Upper lobe of left lung (tissue), 6 donors: ENCODE measurements around the gene GNL2. TPM values are rescaled to one million over a fixed set of nuclear protein-coding genes. Genes with fewer than 3 reads are reported as not detected.

Source experiments
- ATAC-seq, 2 donors: fragments of 200-7000 bp; cut with Tn5 transposase; one replicate each; pipeline ENCODE4 v1.9.1; 2022; ENCODE audit warnings: mild to moderate bottlenecking in 2 of 2, moderate library complexity in 2 of 2; ENCODE audit not compliant: low FRiP score in 2 of 2
- DNase-seq, 2 donors: peaks; one replicate each; pipeline ENCODE4 v3.0.0-alpha.2; 2019 to 2020
- H3K27ac ChIP-seq, 4 donors: fragments of 200-600 bp; sonication (generic); one replicate each; pipeline ENCODE4 v1.5.1; 2016 to 2019
- H3K27me3 ChIP-seq, 4 donors: fragments of 200-600 bp; sonication (generic); one replicate each; pipeline ENCODE4 v1.5.1; 2017 to 2019
- H3K36me3 ChIP-seq, 4 donors: fragments of 200-600 bp; sonication (generic); one replicate each; pipeline ENCODE4 v1.5.1; 2016 to 2019
- H3K4me1 ChIP-seq, 4 donors: fragments of 200-600 bp; sonication (generic); one replicate each; pipeline ENCODE4 v1.5.1; 2018 to 2019
- H3K4me3 ChIP-seq, 4 donors: fragments of 200-600 bp; sonication (generic); one replicate each; pipeline ENCODE4 v1.5.1; 2017 to 2019; ENCODE audit warnings: mild to moderate bottlenecking in 2 of 4, moderate library complexity in 1 of 4
- H3K9me3 ChIP-seq, 4 donors: fragments of 200-600 bp; sonication (generic); one replicate each; pipeline ENCODE4 v1.5.1; 2018 to 2019
- CTCF ChIP-seq, 6 experiments: fragments of 450-650 bp in 4 of 6; fragments of 200-600 bp in 2 of 6; sonication (generic) in 2 of 6; IDR thresholded peaks; one replicate each; pipeline ENCODE4 v1.5.1; 2016 to 2019; ENCODE audit warnings: antibody characterized with exemption in 6 of 6
- EP300 ChIP-seq, 4 donors: sonication (generic); formaldehyde crosslinking; IDR thresholded peaks; one replicate each; pipeline ENCODE4 v1.5.1; 2017; ENCODE audit warnings: antibody characterized with exemption in 4 of 4, control low read depth in 2 of 4
- POLR2A ChIP-seq, 4 donors: fragments of 450-650 bp; IDR thresholded peaks; one replicate each; pipeline ENCODE4 v1.5.1; 2016 to 2017; ENCODE audit warnings: antibody characterized with exemption in 4 of 4, mild to moderate bottlenecking in 2 of 4
- POLR2AphosphoS5 ChIP-seq, 2 donors: sonication (generic); formaldehyde crosslinking; IDR thresholded peaks; one replicate each; pipeline ENCODE4 v1.5.1; 2017; ENCODE audit warnings: antibody characterized with exemption in 2 of 2
- WGBS, 2 donors: methylation state at CpG; one replicate each; pipeline ENCODE4 v1.1.5; 2017 to 2018; 5-methylcytosine and 5-hydroxymethylcytosine counted together
- small RNA-seq, 4 donors: library from RNA; depleted of rRNA; stranded (forward); fragments of <200 nt; gene quantifications; one replicate each; pipeline ENCODE3, GENCODE V24; 2016
- total RNA-seq, 6 donors: library from RNA; depleted of rRNA in 4 of 6; stranded (reverse); fragments of >200 nt in 4 of 6; gene quantifications; one replicate each; pipeline versions ENCODE4 v1.1.0 to v1.2.1, GENCODE V29; 2016 to 2021
- donor health status: DM: no; HTN: no; CAD: no; lungs with moderate emphysema.
- donor health status: DM: no; HTN: yes; CAD: no; lungs with severe emphysema.

The GNL2 gene
- total RNA-seq, 6 donors from 2014 or later, result 28.3 to 56.2 (median 40.3) TPM

DNA sequence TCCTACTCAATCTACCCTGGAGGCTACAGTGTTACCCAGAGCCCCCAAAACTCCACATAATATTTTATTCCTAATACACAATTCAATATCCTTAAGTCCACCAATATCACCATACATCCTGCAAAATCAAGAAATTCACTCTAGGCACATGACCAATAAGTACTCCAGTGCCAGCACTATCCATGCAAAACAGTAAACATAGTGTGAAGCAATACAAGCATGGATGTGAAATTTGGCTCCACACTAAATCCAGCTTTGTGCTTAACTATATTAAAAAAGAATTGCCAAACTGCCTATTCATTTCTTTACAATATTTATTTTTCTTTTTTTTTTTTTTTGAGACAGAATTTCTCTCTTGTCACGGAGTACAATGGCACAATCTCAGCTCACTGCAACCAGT is 78.2 kb downstream of the GNL2 start:
- H3K27me3 ChIP-seq, result no peaks in the 10 kb centered on the region
- no peak for TF ChIP-seq EP300 (IDR thresholded peaks at IDR 0.05)
- no peak for TF ChIP-seq CTCF (IDR thresholded peaks at IDR 0.05)
- TF ChIP-seq POLR2AphosphoS5 (IDR thresholded peaks at IDR 0.05), result no peak
- TF ChIP-seq POLR2A (IDR thresholded peaks at IDR 0.05), result no peak
- no peaks in the 10 kb centered on the region for H3K9me3 ChIP-seq
- WGBS, 2 donors, result 80 to 92% methylated on average over 1 of the region's 1 CpG
- H3K27ac ChIP-seq, result no peak overlapping the region
- no peak overlapping the region for H3K4me3 ChIP-seq
- no peak for ATAC-seq
- H3K36me3 ChIP-seq, result peaks cover 0 to 4% (median 4%) of the 10 kb centered on the region in 4 donors
- H3K4me1 ChIP-seq, result peaks cover 9 to 20% (median 12%) of the 10 kb centered on the region in 4 donors
- no peak for DNase-seq

Small RNAs within 50 kb of the gene (small RNA-seq; reads per million reads assigned to genes)
- 0 reads per million in 4 donors for gene AL034379.1

Other genes starting within 250 kb of the GNL2 start
- gene ZC3H12A, start 121.4 kb downstream of the GNL2 start, total RNA-seq, result 10 to 100 TPM; 17.6 to 55.5 (median 26.2) TPM
- gene MEAF6, start 81.2 kb downstream of the GNL2 start, total RNA-seq, result 100 to 1,000 TPM in 2 of 6 donors, 10 to 100 TPM in 4; 59.9 to 131 (median 75.1) TPM
- 10 to 100 TPM; 12.0 to 54.5 (median 17.5) TPM for gene SNIP1, start 41.6 kb downstream of the GNL2 start, total RNA-seq
- gene DNALI1, start 39.0 kb downstream of the GNL2 start, total RNA-seq, result 10 to 100 TPM; 12.3 to 41.9 (median 23.4) TPM
- gene RSPO1, start 39.0 kb upstream of the GNL2 start, total RNA-seq, result 1 to 10 TPM in 5 of 6 donors, under 1 TPM in 1; 0.98 to 5.4 (median 3.5) TPM
- gene CDCA8, start 96.6 kb upstream of the GNL2 start, total RNA-seq, result 1 to 10 TPM in 4 of 6 donors, under 1 TPM in 1, not detected in 1; 0.89 to 2.0 (median 1.5) TPM
- gene EPHA10, start 169.2 kb upstream of the GNL2 start, total RNA-seq, result 1 to 10 TPM in 2 of 6 donors, under 1 TPM in 2, not detected in 2; 0.76 to 1.7 (median 0.92) TPM
- 1 to 10 TPM; 2.8 to 8.1 (median 5.2) TPM for gene MANEAL, start 197.9 kb upstream of the GNL2 start, total RNA-seq
- gene C1orf122, start 211.9 kb upstream of the GNL2 start, total RNA-seq, result 10 to 100 TPM; 30.0 to 90.1 (median 39.9) TPM
- 10 to 100 TPM in 4 of 6 donors, 1 to 10 TPM in 2; 4.2 to 22.2 (median 13.3) TPM for gene YRDC, start 212.3 kb upstream of the GNL2 start, total RNA-seq